HG03108 (cell line): ENCODE data around the gene GNB1.
"Not testable (repeated sequence)": the region's sequence is repeated elsewhere in the genome, so short reads cannot be mapped to it uniquely, and the experiment has no call there.

ENCODE experiments used
- ATAC-seq: cut with Tn5 transposase; IDR thresholded peaks from one replicate; pipeline ENCODE4 v1.9.1; 2021; ENCODE audit warnings: moderate library complexity; ENCODE audit not compliant: unreplicated experiment

GNB1 gene

DNA sequence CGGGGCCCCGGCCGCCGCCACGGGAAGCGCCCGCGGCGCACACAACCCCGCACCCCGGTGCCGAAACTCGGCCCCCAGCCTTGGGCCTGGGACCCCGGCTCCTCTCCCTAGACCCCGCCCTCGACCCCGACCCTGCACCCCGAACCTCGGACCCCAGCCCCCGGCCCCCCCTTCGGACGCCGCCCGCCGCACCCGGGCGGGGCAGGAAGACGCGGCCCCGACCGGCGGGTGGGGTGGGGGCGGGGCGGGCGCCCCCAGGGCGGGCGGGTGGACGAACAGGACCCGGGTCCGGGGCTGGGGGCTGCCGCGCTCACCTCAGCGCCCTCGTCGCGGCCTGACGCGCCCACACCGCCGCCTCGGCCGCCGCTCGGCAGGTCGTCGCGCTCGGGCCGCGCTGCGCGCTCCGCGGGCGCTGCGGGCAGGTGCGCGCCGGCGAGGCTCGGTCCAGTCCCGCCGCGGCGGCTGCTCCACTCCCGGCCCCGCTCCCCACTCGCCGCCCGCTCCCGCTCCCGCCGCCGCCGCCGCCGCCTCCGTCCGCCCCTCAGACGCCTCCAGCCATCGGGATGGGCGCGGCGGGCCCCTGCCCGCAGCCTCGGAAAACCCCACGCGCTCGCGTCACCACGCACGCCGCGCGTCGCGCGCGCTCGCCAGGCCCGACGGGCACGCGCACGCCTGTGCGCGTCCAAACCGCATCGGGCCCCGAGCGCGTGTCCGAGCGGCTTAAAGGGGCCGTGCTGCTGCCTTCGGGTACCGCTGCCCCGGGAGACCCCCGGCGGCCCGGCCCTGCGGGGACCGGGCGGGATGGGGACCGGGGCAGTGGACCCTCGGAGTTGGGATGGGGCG, at the start of gene GNB1:
Gene GNB1, minus strand, starts transcription at position 582 of the 843 bp plus-strand sequence. CDS start 65,634 bp downstream, outside the sequence.
- peak; percentile 58 for ATAC-seq

DNA sequence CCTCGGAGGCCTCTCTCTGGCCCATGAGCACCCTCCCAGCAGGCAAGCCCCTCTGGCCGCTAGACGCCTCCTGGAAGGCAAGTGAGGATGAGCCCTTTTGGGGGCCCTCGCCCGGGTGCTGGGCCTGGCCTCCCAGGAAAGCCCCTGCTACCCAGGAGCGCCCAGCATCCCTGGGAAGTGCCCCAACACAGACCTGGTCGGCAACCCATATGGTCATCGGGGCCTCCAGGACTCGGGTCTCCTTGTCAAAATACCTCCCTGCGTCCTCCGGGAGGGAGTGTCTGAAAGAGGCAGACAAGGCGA, 49.2 kb upstream of the GNB1 start:
- no peak for ATAC-seq

DNA sequence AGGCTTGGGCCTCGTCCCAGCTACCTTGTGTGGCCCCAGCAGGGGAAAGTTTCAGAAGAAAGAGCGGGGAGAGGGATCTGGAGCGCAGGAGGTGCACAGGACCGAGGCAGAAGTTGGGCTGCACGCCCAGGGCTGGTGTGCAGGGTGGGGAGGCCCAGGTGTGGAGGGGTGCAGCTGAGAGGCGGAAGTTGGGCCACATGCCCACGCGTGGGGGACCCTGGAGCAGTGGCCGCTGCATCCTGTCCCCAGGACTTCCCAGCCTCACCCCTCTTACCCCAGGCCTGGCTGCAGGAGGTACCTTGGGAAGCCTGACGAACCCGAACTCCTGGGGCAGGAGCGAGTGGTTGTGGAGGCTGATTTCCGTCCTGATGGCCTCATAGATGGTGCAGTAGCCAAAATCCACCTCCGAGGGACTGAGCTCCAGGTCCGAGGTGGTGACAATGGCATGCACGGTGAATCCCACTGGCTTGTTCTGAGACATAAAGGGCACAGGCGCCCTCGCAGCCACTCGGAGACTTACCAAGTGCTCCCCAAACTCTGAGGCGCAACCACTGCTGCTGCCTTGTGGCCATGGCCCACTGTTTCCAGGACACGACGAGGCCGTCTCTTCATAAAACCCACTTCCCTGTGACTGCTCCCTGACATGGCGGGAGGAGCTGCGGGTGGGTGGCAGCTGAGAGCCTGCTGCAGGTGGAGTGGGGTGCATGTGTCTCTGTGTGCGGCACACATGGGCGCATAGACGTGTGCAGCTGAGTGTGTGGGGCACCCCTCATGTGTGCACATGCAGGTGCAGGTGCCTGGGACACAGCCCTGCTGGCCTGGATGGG, 48.6 kb upstream of the GNB1 start:
- no peak for ATAC-seq

DNA sequence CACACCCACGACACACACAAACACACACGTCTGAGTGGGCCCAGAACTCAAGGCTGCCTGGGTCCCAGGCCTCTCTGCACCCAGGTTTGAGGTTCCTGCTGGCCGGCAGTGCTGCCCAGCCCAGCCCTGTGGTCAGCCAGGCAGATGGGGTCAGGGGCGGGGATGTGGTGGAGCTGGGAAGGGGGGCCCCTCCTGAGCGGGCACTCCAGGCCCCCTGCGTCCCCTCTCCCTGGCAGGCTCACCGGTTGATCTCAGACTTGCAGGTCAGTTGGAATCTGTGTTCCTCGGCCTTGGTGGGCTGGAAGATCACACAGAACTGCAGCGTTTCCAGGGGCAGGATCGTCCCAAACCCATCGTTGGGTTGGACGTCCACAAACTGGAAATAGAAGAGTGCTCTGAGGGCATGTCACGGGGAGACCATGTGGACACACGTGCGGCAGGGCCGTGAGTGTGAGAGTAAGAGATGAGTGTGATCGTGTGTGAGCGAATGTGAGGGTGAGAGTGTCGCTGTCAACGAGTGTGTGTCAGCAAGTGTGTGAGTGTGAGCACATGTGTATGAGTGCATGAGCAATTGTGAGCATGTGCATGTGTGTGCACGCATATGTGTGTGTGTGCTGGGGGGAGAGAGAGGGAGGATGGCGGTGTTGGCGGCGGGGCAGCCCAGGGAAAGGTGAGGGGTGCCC, 47.9 kb upstream of the GNB1 start:
- ATAC-seq, result no peak

DNA sequence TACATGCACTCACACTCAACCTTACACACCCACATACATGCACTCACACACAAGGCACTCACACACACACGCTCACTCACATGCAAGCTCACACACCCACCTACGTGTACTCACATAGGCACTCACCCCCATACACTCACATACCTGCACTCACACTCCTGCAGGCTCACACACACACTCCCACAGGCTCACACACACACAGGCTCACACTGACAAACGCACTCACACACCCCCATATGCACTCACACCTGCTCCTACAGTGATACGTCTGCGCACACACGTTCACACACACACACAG, 47.3 kb upstream of the GNB1 start:
- ATAC-seq, result no peak

DNA sequence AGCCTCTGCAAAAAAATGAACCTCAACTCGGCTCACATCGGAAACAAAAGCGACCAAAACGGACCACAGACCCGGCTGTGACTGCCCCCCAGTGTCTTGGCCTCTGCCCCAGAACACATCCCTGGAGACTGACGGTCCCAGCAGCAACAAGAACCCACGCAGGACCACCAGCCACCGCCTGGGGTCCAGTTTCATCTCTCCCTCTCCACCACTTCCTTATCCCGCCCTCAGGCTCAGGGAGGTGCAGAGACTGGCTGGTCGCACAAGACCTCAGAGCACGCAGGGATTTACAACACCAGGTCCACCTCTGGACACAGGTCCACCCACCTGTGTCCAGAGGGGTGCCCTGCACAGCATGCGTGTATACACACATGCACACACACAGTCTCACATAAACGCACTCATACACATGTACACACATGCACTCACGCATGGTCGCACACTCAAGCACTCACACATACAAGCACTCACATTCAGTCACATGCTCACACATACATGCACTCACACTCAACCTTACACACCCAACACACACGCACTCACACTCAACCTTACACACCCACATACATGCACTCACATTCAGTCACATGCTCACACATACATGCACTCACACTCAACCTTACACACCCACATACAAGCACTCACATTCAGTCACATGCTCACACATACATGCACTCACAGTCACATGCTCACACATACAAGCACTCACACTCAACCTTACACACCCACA, 46.8 kb upstream of the GNB1 start:
- ATAC-seq, result no peak

DNA sequence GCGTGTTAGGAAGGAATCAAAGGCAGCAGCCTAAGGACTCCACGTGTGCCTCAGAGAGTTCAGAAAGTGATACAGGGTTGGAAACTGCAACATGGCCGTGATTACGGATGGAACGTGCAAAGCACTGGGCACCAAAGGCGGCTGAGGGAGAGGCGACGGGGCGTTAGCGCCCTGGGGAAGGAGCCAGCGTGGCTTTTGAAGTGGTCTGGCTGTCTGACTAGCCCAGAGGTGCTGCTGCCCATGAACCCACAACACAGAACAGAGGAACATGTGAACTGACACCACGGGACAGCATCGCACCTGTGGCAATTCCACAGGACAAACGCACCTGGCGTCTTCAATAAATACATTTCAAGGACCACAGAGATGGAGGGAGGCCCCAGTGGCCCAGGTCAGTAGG, 46.2 kb upstream of the GNB1 start:
- no peak for ATAC-seq

DNA sequence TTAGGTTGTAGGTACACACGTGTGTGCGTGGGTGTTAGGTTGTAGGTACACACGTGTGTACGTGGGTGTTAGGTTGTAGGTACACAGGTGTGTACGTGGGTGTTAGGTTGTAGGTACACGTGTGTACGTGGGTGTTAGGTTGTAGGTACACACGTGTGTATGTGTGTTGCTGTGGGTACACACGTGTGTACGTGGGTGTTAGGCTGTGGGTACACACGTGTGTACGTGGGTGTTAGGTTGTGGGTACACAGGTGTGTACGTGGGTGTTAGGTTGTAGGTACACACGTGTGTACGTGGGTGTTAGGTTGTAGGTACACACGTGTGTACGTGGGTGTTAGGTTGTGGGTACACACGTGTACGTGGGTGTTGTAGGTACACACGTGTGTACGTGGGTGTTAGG, 44.0 kb upstream of the GNB1 start:
- not testable (repeated sequence) for ATAC-seq

DNA sequence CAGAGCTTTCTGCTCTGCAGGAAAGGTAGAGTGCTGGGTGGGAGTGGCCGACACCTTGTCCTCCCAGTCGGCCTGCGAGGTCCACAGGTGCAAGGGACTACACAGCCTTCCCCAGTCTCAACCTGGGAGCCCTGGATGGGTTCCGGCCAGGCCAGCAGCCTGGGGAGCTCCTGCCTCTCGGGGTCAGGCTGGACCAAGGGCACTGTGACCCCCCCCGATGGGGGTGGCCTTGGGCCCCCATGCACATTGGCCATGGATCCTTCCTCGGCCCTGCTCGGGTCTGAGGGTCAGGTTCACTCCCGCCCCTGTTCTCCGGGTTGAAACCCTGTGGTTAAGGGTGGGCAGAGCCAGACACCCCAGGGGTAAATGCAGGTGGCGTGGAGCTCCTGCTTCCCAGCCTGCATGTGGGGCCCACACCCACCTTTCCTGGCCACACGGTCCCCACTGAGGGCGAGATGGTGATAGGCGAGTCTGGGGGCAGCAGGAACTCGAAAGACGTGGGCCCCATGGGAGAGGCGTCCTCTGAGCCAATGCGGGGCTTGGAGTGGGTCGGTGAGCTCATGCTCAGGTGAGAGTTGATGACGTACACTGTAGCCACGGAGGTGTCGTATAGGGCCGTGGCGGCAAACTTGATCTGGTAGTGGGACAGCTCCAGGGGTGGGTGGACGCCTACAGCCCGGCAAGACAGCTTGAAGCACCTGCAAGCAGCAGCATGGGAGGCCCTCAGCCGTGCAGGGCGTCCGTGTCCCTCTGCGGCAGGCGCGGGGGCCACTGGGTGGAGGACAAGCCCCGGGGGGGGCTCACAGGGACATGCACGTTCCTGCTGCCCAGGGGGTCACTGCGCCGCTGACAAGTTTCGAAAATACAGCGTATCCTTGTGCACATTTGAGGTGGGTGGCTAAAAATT, 39.0 kb upstream of the GNB1 start:
- no peak for ATAC-seq

DNA sequence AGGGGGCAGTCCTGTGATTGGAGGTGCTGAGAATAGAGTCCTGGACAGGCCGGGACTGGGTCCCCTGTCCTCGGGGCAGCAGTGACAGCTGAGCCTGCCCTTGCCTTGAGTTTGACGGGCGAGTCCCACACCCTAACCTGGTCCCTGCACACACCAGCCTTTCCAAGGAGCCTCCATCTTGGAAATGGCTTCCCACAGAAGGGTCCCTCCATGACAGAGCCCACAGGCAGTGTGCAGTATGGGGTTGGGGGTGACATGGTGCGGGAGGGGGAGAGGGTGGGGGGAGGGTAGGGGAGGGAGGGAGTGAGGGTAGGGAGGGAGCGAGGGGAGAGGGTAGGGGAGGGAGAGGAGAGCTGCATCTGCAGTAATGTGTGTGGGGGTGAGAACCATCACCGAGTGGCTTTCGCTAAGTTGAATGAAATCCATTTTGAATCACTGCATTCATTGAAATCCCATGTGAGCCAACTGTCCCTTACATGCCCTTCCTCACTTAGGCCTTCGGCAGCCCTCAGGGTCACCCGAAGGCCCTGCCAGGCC, 38.3 kb upstream of the GNB1 start:
- no peak for ATAC-seq

DNA sequence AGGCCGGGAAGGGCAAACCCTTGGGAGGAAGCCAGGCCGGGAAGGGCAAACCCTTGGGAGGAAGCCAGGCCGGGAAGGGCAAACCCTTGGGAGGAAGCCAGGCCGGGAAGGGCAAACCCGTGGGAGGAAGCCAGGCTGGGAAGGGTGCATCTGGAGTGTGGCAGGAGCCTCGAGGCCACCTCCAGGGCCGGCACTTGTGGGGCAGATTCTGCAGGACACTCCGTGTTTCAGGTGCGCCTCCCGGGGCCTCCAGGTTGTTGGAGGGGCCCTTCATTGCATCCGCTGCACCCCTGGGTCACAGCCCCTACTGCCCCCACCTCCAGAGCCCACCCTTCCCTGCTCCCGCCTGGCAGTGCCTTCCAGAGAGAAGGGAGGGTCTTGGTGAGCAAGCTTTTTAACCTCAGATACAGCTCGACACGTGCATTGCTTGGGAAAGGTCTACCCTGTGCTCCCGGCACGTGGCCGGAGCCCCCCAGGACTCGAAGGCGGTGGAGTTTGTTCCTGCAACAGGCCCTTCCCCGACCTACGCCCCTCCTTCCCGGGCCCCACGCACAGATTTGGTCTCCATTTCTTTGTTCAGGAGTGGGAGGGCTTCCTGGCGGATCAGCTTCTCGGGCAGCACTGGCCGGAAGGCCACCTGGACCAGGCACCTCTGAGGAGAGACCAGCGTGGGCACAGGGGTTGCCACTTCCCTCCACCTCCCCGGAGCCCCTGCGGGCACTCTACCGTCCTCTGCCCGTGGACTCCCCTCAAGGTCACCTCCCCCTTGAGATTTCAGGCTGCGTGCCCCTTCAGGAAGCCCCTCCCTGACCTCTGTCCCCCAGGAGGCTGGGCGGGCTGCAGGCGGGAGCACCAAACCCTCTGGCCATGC, 37.6 kb upstream of the GNB1 start:
- ATAC-seq, result no peak

DNA sequence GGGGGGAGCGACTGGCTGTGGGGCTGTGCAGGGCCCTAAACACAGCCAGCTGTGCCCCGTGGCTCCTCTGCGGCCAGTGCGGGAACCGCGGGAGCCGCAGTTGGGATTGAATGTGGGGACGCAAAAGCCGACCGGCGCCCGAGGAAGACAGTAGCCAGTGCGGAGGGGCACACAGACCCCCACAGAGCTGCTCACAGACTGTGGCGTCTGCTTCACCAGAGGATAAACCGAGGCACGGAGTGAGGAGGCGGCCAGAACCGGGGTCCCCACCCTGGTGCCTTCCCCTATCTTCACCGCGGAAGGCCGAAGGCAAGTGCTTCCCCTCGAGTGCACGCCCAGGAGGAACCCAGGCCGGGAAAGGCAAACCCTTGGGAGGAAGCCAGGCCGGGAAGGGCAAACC, 36.9 kb upstream of the GNB1 start:
- ATAC-seq, result no peak

DNA sequence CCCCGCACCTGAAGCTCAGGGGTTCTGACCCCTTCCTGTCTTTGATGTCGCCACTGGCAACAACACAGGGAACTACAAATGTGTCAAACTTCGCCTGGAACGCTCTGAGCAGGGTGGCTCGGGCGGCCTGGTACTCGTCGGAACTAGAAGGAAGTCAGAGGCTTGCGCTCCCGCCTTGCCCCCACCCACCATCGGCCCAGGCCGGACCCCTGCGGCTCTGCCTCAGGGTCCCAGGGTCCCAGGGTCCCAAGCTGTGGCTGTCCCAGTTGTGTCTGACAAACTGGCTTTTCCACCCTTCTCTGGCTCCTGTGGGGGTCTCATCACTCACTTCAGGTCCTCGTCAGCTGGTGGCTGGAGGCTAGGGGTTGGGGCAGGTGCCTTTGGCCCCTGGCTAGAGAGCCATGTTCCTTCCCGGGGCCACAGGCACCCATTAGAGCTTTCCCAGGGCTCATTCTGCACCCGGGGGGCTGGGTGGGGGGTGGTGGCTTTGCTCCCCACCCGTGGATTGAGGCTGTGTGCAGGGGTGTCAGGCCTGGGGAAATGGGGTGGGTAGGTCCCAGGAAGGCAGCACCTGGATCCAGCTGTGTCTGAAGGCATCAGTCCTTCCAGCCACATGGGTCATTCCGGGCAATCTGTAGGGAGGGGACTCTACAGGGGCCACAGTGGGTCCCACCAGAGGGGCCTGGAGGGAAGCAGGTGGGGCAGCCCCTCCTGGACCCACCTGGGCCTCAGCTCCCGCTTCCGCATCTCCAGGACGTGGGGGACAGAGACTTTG, 36.2 kb upstream of the GNB1 start:
- ATAC-seq, result no peak

DNA sequence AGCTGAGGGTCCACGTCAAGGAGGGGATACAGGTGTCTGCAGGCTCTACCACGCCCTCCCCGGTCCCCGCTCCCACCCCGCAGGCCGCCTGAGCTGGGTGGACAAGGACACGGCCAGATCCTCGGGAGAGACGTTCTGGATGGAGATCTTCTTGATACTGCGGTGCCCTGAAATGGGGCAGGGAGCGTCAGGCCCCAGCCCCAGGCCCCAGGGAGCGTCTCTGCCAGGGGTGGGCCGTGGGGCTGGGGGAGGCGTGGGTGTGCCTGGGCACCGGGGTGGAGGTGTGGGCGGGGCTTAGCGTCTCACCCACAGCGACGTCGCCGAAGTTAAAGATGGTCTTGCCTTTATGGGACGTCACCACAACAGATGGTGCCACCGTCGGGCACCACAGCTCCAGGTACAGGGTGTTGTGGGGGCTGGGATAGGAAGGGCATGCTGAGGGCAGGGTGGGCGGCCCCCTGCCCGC, 35.5 kb upstream of the GNB1 start:
- no peak for ATAC-seq

DNA sequence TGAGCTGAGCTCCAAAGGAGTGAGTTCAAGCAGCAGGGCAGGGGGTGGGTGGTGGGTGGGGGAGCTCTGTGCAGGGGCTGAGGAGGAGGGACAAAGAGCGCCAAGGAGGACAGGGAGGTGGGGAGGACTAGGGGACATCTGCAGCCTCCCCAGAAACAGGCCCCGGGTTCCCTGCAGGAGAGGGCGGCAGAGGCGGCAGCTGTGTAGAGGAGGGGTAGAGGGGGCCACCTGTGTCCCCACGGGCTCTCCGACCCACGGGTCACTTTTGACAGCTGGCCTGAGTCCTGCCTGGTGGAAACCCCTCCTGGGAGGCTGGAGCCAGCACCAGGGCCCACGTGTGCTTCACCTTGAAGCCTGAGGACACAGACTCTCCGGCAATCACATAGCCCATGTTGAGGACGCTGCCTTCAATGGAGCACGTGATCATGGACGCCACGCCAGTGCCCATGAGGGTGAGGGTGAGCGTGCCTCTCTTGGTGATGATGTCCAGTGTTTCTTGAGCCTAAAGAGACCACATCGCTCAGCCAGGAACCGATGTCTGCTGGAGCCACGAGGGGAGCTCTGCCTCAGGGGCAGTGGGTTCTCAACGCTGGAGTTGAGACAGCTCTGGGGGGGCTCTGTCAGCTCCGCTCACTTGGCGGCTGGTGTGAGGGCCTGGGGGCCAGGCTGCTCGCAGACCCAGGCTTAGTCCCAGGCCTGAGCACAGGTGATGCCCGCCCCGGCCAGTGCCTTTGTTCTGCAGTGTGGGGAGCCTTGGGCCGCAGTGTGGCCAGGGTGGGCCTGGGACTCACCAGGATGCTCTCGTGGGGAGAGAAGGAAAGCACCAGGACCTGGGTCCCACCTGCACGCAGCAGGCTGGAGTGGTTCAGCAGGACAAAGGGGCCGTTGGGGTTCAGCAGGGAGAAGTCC, 34.8 kb upstream of the GNB1 start:
- no peak for ATAC-seq

DNA sequence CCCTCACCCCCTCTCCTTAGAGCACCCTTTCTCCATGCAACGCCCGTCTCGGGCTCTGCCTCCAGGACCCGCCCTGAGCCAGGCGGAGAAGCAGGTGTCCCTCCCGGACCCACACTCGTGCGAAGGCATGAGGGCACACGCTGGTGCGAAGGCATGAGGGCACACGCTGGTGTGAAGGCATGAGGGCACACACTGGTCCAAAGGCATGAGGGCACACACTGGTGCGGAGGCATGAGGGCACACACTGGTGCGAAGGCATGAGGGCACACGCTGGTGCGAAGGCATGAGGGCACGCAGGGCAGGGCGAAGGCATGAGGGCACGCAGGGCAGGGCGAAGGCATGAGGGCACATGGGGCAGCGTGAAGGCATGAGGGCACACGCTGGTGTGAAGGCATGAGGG, 34.0 kb upstream of the GNB1 start:
- no peak for ATAC-seq

DNA sequence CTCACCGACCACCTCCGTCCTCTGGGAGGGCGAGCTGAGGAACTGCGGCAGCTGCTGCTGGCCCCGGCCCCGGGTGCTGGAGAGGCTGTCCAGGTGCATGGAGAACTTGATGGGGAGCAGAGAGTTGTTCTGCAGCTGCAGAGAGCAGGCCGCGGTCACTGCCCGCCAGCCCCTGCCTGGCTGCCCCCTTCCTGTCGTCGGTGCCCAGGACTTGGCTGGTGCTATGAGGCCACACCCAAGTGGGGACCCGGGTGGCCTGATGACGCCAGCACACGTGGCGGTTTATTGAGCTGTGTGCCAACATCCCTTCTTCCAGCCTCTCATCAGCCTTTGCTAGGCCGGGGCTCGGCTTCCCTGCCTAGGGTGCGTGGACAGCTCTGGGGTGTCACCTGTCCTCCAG, 33.5 kb upstream of the GNB1 start:
- no peak for ATAC-seq
